ENCODE results near the gene UMOD. TPM values are rescaled to one million over a fixed set of nuclear protein-coding genes. Genes with fewer than 3 reads are reported as not detected.

Gene UMOD
- total RNA-seq, 2 donors from 2014 or later: 12.7 to 31.3 TPM

GRCh38 chr16:20310421-20311395 lies 41.8 kb downstream of the UMOD start:
- TF ChIP-seq POLR2A (IDR thresholded peaks at IDR 0.05) (peak in 1 of 3 donors; percentile 5), CTCF (IDR thresholded peaks at IDR 0.05) (no peak)

GRCh38 chr16:20309786-20310185 lies 42.7 kb downstream of the UMOD start:
- peak overlapping the region in 2 of 4 donors; percentile 19 to 56 for H3K27ac ChIP-seq
- ATAC-seq: peak; percentile 5
- intact Hi-C loops (cut with DNase I): loop anchor here (10.0 kb wide), 1 partner anchor 65 kb away; no protein-coding TSS in a partner anchor
- H3K9me3 ChIP-seq: no peaks in the 10 kb centered on the region
- WGBS, 2 donors: 24 to 33% methylated on average over 6 of the region's 6 CpGs
- H3K4me1 ChIP-seq: no peaks in the 10 kb centered on the region
- no peaks in the 10 kb centered on the region for H3K27me3 ChIP-seq
- TF ChIP-seq CTCF (IDR thresholded peaks at IDR 0.05): peak in 1 of 7 experiments; percentile 8
- TF ChIP-seq POLR2A (IDR thresholded peaks at IDR 0.05): peak in 1 of 3 donors; percentile 42
- peaks cover 2 to 6% of the 10 kb centered on the region in 2 donors for H3K36me3 ChIP-seq (replicated peaks in 1 of 2; ENCODE audit: insufficient read depth in 1 of 2, low read depth in 2 of 2)
- DNase-seq: peak; percentile 71 to 90 (median 82)
- no peak overlapping the region for H3K4me3 ChIP-seq

More at GRCh38 chr16:20310421-20311395, 41.8 kb downstream of the UMOD start:
- intact Hi-C loops (cut with DNase I): no loop called here
- Histone ChIP-seq H3K4me1 (no peaks in the 10 kb centered on the region), H3K4me3 (no peak overlapping the region), H3K27me3 (no peaks in the 10 kb centered on the region), H3K36me3 (replicated peaks in 1 of 2; ENCODE audit: insufficient read depth in 1 of 2, low read depth in 2 of 2) (peaks cover 4 to 13% of the 10 kb centered on the region in 2 donors), H3K9me3 (no peaks in the 10 kb centered on the region), H3K27ac (peak overlapping the region; percentile 28 to 56 (median 44))
- 56 to 64% methylated on average over 9 to 11 of the region's 11 CpGs for WGBS, 2 donors
- DNase-seq: peak; percentile 55 to 83 (median 67)
- ATAC-seq: peak; percentile 0

GRCh38 chr16:20308801-20309590 lies 43.5 kb downstream of the UMOD start:
- Histone ChIP-seq H3K36me3 (replicated peaks in 1 of 2; ENCODE audit: insufficient read depth in 1 of 2, low read depth in 2 of 2) (peaks cover 0 to 2% of the 10 kb centered on the region in 2 donors), H3K27ac (peak overlapping the region in 1 of 4 donors; percentile 56), H3K4me3 (no peak overlapping the region), H3K9me3 (no peaks in the 10 kb centered on the region), H3K4me1 (no peaks in the 10 kb centered on the region), H3K27me3 (no peaks in the 10 kb centered on the region)
- ATAC-seq: peak; percentile 8
- DNase-seq: peak; percentile 70 to 90 (median 78)
- intact Hi-C loops (cut with DNase I): loop anchor here (10.0 kb wide), 1 partner anchor 66 kb away; no protein-coding TSS in a partner anchor
- TF ChIP-seq CTCF (IDR thresholded peaks at IDR 0.05) (no peak), POLR2A (IDR thresholded peaks at IDR 0.05) (no peak)
- WGBS, 2 donors: 32 to 39% methylated on average over 4 of the region's 4 CpGs

- H3K4me1 ChIP-seq: no peaks in the 10 kb centered on the region
- no peak overlapping the region for H3K4me3 ChIP-seq
- no peaks in the 10 kb centered on the region for H3K9me3 ChIP-seq
- H3K27me3 ChIP-seq: no peaks in the 10 kb centered on the region
- H3K27ac ChIP-seq: no peak overlapping the region
- no peak for TF ChIP-seq POLR2A (IDR thresholded peaks at IDR 0.05)
- no peak for TF ChIP-seq CTCF (IDR thresholded peaks at IDR 0.05)
- WGBS, 2 donors: 34 to 43% methylated on average over 4 of the region's 4 CpGs
- ATAC-seq (peak; percentile 17), DNase-seq (peak; percentile 80 to 92 (median 85))
- H3K36me3 ChIP-seq (replicated peaks in 1 of 2; ENCODE audit: insufficient read depth in 1 of 2, low read depth in 2 of 2): no peaks in the 10 kb centered on the region
- intact Hi-C loops (cut with DNase I): loop anchor here (10.0 kb wide), 1 partner anchor 67 kb away; no protein-coding TSS in a partner anchor
Observed at GRCh38 chr16:20308266-20308665, 44.2 kb downstream of the UMOD start.
